Gastrocnemius medialis (tissue), 4 donors: Measurements from ENCODE around the gene SUMF1. TPM values are rescaled to one million over a fixed set of nuclear protein-coding genes. Genes with fewer than 3 reads are reported as not detected.

Experiments used
- ATAC-seq, 2 donors: fragments of 150-250 bp; one replicate each; pipeline ENCODE4 v1.9.1; 2016
- DNase-seq, 2 donors: peaks; one replicate each; pipeline ENCODE4 v3.0.0-alpha.2; 2019
- H3K27ac ChIP-seq, 4 donors: fragments of 200-600 bp; sonication (generic); 1 replicate in 1 of 4; 2 replicates in 3 of 4; pipeline ENCODE4 v1.5.1; 2016 to 2018; ENCODE audit warnings: mild to moderate bottlenecking in 2 of 4, moderate library complexity in 1 of 4
- H3K27me3 ChIP-seq, 3 donors: fragments of 200-600 bp; sonication (generic) in 2 of 3; 1 replicate in 1 of 3; 2 replicates in 2 of 3; pipeline versions ENCODE4 v1.5.1 to v1.6.0; 2016 to 2019; ENCODE audit warnings: mild to moderate bottlenecking in 1 of 3, moderate library complexity in 1 of 3
- H3K36me3 ChIP-seq, 2 donors: fragments of 200-600 bp; sonication (generic) in 1 of 2; one replicate each; pipeline ENCODE4 v1.5.1; 2017 to 2018
- H3K4me1 ChIP-seq, 2 donors: fragments of 200-600 bp; sonication (generic) in 1 of 2; one replicate each; pipeline ENCODE4 v1.5.1; 2016 to 2017; ENCODE audit warnings: mild to moderate bottlenecking in 2 of 2
- H3K4me3 ChIP-seq, 4 donors: fragments of 200-600 bp; sonication (generic) in 3 of 4; 1 replicate in 1 of 4; 2 replicates in 3 of 4; pipeline ENCODE4 v1.5.1; 2016 to 2019; ENCODE audit warnings: mild to moderate bottlenecking in 2 of 4
- H3K9me3 ChIP-seq, 3 donors: fragments of 200-600 bp; sonication (generic) in 2 of 3; 1 replicate in 1 of 3; 2 replicates in 2 of 3; pipeline ENCODE4 v1.5.1; 2016 to 2019
- POLR2A ChIP-seq, 2 donors: fragments of 450-650 bp; IDR thresholded peaks; one replicate each; pipeline ENCODE4 v1.6.1; 2017; ENCODE audit warnings: antibody characterized with exemption in 2 of 2, mild to moderate bottlenecking in 2 of 2, moderate library complexity in 2 of 2
- in situ Hi-C, 4 donors: fragments of 200-750 bp; cut with MboI; loops; one replicate each; pipeline versions ENCODE4 v1.15.0 to v1.8.0; 2017; ENCODE audit warnings: low sequenced_read_pairs in 4 of 4
- intact Hi-C: fragments of 100-400 bp; cut with DNase I; formaldehyde crosslinking; loops from one replicate; pipeline ENCODE4 v1.15.1; 2023; ENCODE audit warnings: low total_unique reads
- total RNA-seq, 4 donors: library from RNA; depleted of rRNA; stranded (reverse); fragments of >200 nt; gene quantifications; one replicate each; pipeline versions ENCODE4 v1.1.0 to v1.2.3, GENCODE V29; 2016
- TF ChIP-seq, protein P1 (sequence below), 5 experiments: fragments of 450-650 bp in 3 of 5; fragments of 200-600 bp in 2 of 5; sonication (generic) in 2 of 5; IDR thresholded peaks in 4 of 5; conservative IDR thresholded peaks in 1 of 5; 1 replicate in 4 of 5; 2 replicates in 1 of 5; pipeline ENCODE4 v1.5.1; 2016 to 2019; ENCODE audit warnings: antibody characterized with exemption in 5 of 5, mild to moderate bottlenecking in 3 of 5, moderate library complexity in 3 of 5

Gene SUMF1
- total RNA-seq = 1 to 10 TPM; 4.4 to 9.4 (median 7.6) TPM

DNA sequence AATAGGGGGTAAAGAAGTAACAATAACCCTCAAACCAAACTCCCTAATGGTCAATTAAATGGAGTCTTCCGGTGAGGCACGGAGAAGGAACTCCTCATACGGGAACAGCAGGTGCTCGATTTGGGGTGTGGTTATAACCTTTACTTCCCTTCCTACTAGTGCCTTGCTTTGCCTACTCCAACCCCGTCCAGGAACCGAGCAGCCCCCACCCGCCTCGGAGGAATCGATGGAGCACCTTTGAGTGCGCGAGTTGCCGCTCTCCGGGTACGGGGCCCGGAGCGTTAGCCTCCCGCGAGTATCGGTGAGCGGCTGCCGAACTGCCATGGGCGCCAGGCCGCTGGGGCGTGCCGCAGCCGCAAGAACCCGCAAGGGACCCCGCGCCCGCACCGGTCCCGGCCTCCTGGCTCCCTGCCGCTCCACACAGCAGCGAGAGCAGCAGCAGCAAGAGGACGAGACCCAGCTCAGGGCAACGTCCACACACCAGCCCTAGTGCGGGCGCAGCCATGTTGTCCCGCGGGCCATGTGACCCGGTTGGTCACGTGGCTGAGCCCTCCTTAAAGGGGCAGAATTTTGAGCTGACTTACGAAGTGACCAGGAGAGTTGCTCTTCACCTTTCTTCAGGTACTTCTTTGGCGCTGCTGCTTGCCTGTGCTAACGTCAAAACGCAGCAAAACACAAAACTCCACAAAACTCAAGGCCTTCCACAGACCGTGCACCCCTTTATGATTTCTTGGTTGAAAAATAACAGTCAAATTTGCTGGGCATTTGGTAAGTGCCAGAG, at the start of gene SUMF1:
Gene SUMF1, minus strand, starts transcription at position 529 of the 781 bp plus-strand sequence. Its CDS starts 24 bp downstream, at position 505.
- peak; percentile 53 to 70 for DNase-seq
- intact Hi-C loops = loop anchor here (1.0 to 10.0 kb wide), 3 partner anchors 26 to 162 kb away; partner anchors contain the start of genes ITPR1 and SETMAR

DNA sequence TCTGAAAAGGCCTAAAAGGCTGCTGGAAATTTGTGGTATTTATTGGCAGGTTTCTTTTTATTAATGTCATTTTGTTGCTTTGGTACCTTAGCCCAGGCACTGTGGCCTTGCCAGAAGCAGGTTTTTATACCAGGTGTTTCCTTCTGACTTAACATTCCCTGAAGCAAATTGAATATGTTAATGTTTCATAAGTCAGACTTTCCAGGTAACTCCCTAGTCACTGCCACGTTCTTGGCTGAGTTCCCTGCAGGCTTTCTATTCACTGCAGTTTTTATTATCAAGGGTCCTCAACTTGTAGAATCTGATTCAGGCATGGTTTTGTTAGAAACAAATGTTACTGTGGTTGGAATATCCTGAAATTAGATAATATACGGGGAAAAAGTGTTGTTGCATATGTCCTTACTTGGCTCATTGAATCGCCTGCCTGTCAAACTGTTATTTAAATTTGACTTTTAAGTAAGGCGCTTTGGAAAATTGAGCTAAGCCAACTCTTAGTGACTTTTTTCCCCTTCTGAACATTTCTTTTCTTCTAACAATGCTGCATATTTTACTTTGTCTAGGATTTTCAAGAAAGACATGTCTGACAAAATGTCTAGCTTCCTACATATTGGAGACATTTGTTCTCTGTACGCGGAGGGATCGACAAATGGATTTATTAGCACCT, 49.0 kb upstream of the SUMF1 start:
- DNase-seq = no peak
- in situ Hi-C loops = no loop called here
- Histone ChIP-seq H3K27me3 (no peaks in the 10 kb centered on the region), H3K27ac (no peak overlapping the region), H3K4me3 (no peak overlapping the region), H3K9me3 (no peaks in the 10 kb centered on the region), H3K4me1 (no peaks in the 10 kb centered on the region), H3K36me3 (no peaks in the 10 kb centered on the region)
- TF ChIP-seq, protein P1, sequence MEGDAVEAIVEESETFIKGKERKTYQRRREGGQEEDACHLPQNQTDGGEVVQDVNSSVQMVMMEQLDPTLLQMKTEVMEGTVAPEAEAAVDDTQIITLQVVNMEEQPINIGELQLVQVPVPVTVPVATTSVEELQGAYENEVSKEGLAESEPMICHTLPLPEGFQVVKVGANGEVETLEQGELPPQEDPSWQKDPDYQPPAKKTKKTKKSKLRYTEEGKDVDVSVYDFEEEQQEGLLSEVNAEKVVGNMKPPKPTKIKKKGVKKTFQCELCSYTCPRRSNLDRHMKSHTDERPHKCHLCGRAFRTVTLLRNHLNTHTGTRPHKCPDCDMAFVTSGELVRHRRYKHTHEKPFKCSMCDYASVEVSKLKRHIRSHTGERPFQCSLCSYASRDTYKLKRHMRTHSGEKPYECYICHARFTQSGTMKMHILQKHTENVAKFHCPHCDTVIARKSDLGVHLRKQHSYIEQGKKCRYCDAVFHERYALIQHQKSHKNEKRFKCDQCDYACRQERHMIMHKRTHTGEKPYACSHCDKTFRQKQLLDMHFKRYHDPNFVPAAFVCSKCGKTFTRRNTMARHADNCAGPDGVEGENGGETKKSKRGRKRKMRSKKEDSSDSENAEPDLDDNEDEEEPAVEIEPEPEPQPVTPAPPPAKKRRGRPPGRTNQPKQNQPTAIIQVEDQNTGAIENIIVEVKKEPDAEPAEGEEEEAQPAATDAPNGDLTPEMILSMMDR (IDR thresholded peaks at IDR 0.05 in 4 of 5, conservative IDR thresholded peaks at IDR 0.05 in 1 of 5) = no peak
- no peak for TF ChIP-seq POLR2A (IDR thresholded peaks at IDR 0.05)
- intact Hi-C loops = no loop called here
- no peak for ATAC-seq

More for the DNA sequence above, at the start of gene SUMF1:
- H3K36me3 ChIP-seq = no peaks in the 10 kb centered on the region
- TF ChIP-seq, protein P1 (IDR thresholded peaks at IDR 0.05 in 4 of 5, conservative IDR thresholded peaks at IDR 0.05 in 1 of 5) = no peak
- peak; percentile 41 to 46 for TF ChIP-seq POLR2A (IDR thresholded peaks at IDR 0.05)
- peak within 1 kb of the TSS; percentile 82 to 93 (median 90) for H3K4me3 ChIP-seq
- H3K27me3 ChIP-seq = no peaks in the 10 kb centered on the region
- in situ Hi-C loops = no loop called here
- peaks cover 8 to 11% of the 10 kb centered on the region in 2 donors for H3K4me1 ChIP-seq
- peak; percentile 98 to 99 for ATAC-seq
- no peaks in the 10 kb centered on the region for H3K9me3 ChIP-seq
- H3K27ac ChIP-seq = peak within 1 kb of the TSS; percentile 77 to 84 (median 84)

DNA sequence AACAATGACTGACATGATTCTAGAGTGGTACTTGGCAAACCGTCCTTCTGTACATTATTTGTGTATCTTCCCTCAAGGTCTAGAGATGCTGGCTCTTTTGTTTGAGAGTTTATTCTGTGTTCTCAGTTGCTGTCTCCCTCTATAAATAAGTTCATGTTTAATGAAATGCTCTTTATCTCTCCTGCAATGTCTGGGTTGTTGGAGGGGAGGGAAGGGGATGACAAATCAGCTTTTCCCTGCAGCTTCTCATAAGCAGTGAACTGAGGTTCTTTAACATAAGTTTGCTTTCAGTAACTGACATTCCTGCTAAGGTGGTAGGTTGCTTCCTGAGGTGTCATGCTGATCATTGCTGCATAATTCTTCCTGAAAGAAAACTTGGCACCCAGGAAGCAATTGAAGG, 47.8 kb upstream of the SUMF1 start:
- Histone ChIP-seq H3K4me3 (no peak overlapping the region), H3K4me1 (no peaks in the 10 kb centered on the region), H3K27ac (no peak overlapping the region), H3K36me3 (no peaks in the 10 kb centered on the region), H3K9me3 (no peaks in the 10 kb centered on the region), H3K27me3 (no peaks in the 10 kb centered on the region)
- in situ Hi-C loops = no loop called here
- intact Hi-C loops = no loop called here
- no peak for DNase-seq
- TF ChIP-seq POLR2A (IDR thresholded peaks at IDR 0.05) = no peak
- TF ChIP-seq, protein P1 (IDR thresholded peaks at IDR 0.05 in 4 of 5, conservative IDR thresholded peaks at IDR 0.05 in 1 of 5) = no peak
- ATAC-seq = no peak

DNA sequence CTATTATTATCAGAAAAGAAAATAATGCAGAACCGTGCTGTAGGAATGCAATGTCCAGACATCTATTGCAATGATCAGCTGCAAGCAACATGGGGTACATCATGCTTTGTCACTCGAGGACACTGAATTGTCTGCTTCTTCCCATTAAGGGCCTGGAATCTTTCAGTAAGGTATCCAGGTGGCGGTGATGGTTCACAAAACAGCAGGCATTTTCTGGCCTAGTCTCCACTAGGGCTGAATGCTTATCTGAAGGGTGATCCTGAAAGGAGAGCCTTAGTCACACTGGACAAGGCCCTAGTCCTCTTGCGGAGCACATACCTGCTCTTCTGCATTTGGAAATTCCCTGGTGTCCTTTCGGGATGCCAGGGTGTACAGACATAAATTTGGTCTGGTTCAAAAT, 47.3 kb upstream of the SUMF1 start:
- H3K4me1 ChIP-seq = no peaks in the 10 kb centered on the region
- ATAC-seq (no peak), DNase-seq (no peak)
- H3K27me3 ChIP-seq = no peaks in the 10 kb centered on the region
- in situ Hi-C loops = no loop called here
- intact Hi-C loops = no loop called here
- no peaks in the 10 kb centered on the region for H3K36me3 ChIP-seq
- TF ChIP-seq, protein P1 (IDR thresholded peaks at IDR 0.05 in 4 of 5, conservative IDR thresholded peaks at IDR 0.05 in 1 of 5) = no peak
- no peak for TF ChIP-seq POLR2A (IDR thresholded peaks at IDR 0.05)
- H3K9me3 ChIP-seq = no peaks in the 10 kb centered on the region
- H3K4me3 ChIP-seq = no peak overlapping the region
- no peak overlapping the region for H3K27ac ChIP-seq
